Activated T-helper 2 cell treated with anti-CD3 and anti-CD28 coated beads, Interferon-gamma antibody, Interleukin-2, Interleukin-4, amounts not matched to agents 10 μg/mL and 5 μg/mL and 100 μg/mL, durations not matched to agents 14 hours and 24 hours and 36 hours (primary cell): ENCODE data around the gene L1CAM. TPM values are rescaled to one million over a fixed set of nuclear protein-coding genes. Genes with fewer than 3 reads are reported as not detected.

Experiments
- DNase-seq: peaks from one replicate; pipeline ENCODE4 v3.0.0; 2021; ENCODE audit warnings: low spot score
- H3K27ac Mint-ChIP-seq: one replicate; pipeline ENCODE4 v1.8.0; 2021; ENCODE audit warnings: mixed read lengths
- H3K27me3 Mint-ChIP-seq: one replicate; pipeline ENCODE4 v1.8.0; 2021; ENCODE audit warnings: low read depth, mixed read lengths
- H3K36me3 Mint-ChIP-seq: one replicate; pipeline ENCODE4 v1.8.0; 2021; ENCODE audit warnings: low read depth, mixed read lengths
- H3K4me1 Mint-ChIP-seq: one replicate; pipeline ENCODE4 v1.8.0; 2021; ENCODE audit warnings: low read depth, mixed read lengths
- H3K4me3 Mint-ChIP-seq: one replicate; pipeline ENCODE4 v1.8.0; 2021; ENCODE audit warnings: low read depth, mild to moderate bottlenecking, moderate library complexity, mixed read lengths
- H3K9me3 Mint-ChIP-seq: one replicate; pipeline ENCODE4 v1.8.0; 2021; ENCODE audit warnings: mixed read lengths
- intact Hi-C: fragments of 100-400 bp; cut with micrococcal nuclease; formaldehyde crosslinking; loops from one replicate; pipeline ENCODE4 v1.15.1; 2023
- total RNA-seq: library from RNA; stranded (reverse); gene quantifications from 2 replicates; pipeline ENCODE4 v1.2.3, GENCODE V29; 2022

L1CAM gene
- total RNA-seq = 0.83 and 0.98 TPM in 2 replicates

GRCh38 chrX:153885968-153886903 is at the start of gene L1CAM:
TSS of gene L1CAM (minus strand) at chrX:153886173. CDS start at chrX:153875836, 10,337 bp downstream.
- Mint-ChIP-seq H3K4me1 (peaks cover 4% of the 10 kb centered on the region), H3K9me3 (no peaks in the 10 kb centered on the region), H3K36me3 (no peaks in the 10 kb centered on the region), H3K27ac (no peak within 1 kb of the TSS), H3K4me3 (peak within 1 kb of the TSS; percentile 27), H3K27me3 (peaks cover 32% of the 10 kb centered on the region)
- no peak for DNase-seq
- intact Hi-C loops = no loop called here

- Mint-ChIP-seq H3K27me3 (no peaks in the 10 kb centered on the region), H3K9me3 (no peaks in the 10 kb centered on the region), H3K27ac (peak overlapping the region; percentile 42), H3K36me3 (peaks cover 25% of the 10 kb centered on the region), H3K4me1 (peaks cover 2% of the 10 kb centered on the region), H3K4me3 (peak overlapping the region; percentile 67)
- intact Hi-C loops = no loop called here
- DNase-seq = no peak
Measured at GRCh38 chrX:153935326-153935851, 49.4 kb upstream of the L1CAM start.

- peak; percentile 50 for DNase-seq
- peaks cover 2% of the 10 kb centered on the region for H3K4me1 Mint-ChIP-seq
- peak within 1 kb of the TSS; percentile 84 for H3K4me3 Mint-ChIP-seq
- peak within 1 kb of the TSS; percentile 42 for H3K27ac Mint-ChIP-seq
- no peaks in the 10 kb centered on the region for H3K9me3 Mint-ChIP-seq
- intact Hi-C loops = no loop called here
- no peaks in the 10 kb centered on the region for H3K27me3 Mint-ChIP-seq
- H3K36me3 Mint-ChIP-seq = peaks cover 27% of the 10 kb centered on the region
Measured at GRCh38 chrX:153934762-153935325, 48.9 kb upstream of the L1CAM start, which contains the start of gene NAA10. TSS of gene NAA10 (minus strand) at chrX:153935037. CDS start at chrX:153934904, 133 bp downstream.

GRCh38 chrX:153934148-153934761 is 48.3 kb upstream of the L1CAM start:
- DNase-seq = no peak
- no peaks in the 10 kb centered on the region for H3K27me3 Mint-ChIP-seq
- H3K27ac Mint-ChIP-seq = peak overlapping the region; percentile 17
- H3K4me1 Mint-ChIP-seq = peaks cover 4% of the 10 kb centered on the region
- H3K9me3 Mint-ChIP-seq = no peaks in the 10 kb centered on the region
- intact Hi-C loops = no loop called here
- peaks cover 29% of the 10 kb centered on the region for H3K36me3 Mint-ChIP-seq
- H3K4me3 Mint-ChIP-seq = peak overlapping the region; percentile 84

- no peak overlapping the region for H3K27ac Mint-ChIP-seq
- intact Hi-C loops = no loop called here
Measured at GRCh38 chrX:153933748-153934147, 47.8 kb upstream of the L1CAM start.

GRCh38 chrX:153932220-153932915 is 46.4 kb upstream of the L1CAM start:
- Mint-ChIP-seq H3K27me3 (no peaks in the 10 kb centered on the region), H3K27ac (no peak overlapping the region), H3K9me3 (no peaks in the 10 kb centered on the region), H3K4me1 (peaks cover 10% of the 10 kb centered on the region), H3K4me3 (no peak overlapping the region), H3K36me3 (peaks cover 29% of the 10 kb centered on the region)
- no peak for DNase-seq
- intact Hi-C loops = no loop called here

More at GRCh38 chrX:153933748-153934147, 47.8 kb upstream of the L1CAM start:
- Mint-ChIP-seq H3K9me3 (no peaks in the 10 kb centered on the region), H3K27me3 (no peaks in the 10 kb centered on the region), H3K4me3 (peak overlapping the region; percentile 84), H3K4me1 (peaks cover 8% of the 10 kb centered on the region), H3K36me3 (peaks cover 32% of the 10 kb centered on the region)
- no peak for DNase-seq

- no peak for DNase-seq
- H3K36me3 Mint-ChIP-seq = peaks cover 29% of the 10 kb centered on the region
Measured at GRCh38 chrX:153931748-153932147, 45.8 kb upstream of the L1CAM start.

GRCh38 chrX:153931151-153931550 is 45.2 kb upstream of the L1CAM start:
- Mint-ChIP-seq H3K27me3 (no peaks in the 10 kb centered on the region), H3K27ac (no peak overlapping the region), H3K4me1 (peaks cover 12% of the 10 kb centered on the region), H3K9me3 (no peaks in the 10 kb centered on the region), H3K4me3 (no peak overlapping the region), H3K36me3 (peaks cover 29% of the 10 kb centered on the region)
- DNase-seq = no peak
- intact Hi-C loops = no loop called here

More at GRCh38 chrX:153931748-153932147, 45.8 kb upstream of the L1CAM start:
- Mint-ChIP-seq H3K4me3 (no peak overlapping the region), H3K27ac (no peak overlapping the region), H3K9me3 (no peaks in the 10 kb centered on the region), H3K27me3 (no peaks in the 10 kb centered on the region), H3K4me1 (peaks cover 12% of the 10 kb centered on the region)
- intact Hi-C loops = no loop called here

- no peak overlapping the region for H3K27ac Mint-ChIP-seq
- H3K4me1 Mint-ChIP-seq = peaks cover 10% of the 10 kb centered on the region
- H3K36me3 Mint-ChIP-seq = peaks cover 32% of the 10 kb centered on the region
- H3K4me3 Mint-ChIP-seq = no peak overlapping the region
- no peaks in the 10 kb centered on the region for H3K9me3 Mint-ChIP-seq
- no peaks in the 10 kb centered on the region for H3K27me3 Mint-ChIP-seq
- no peak for DNase-seq
- intact Hi-C loops = no loop called here
Measured at GRCh38 chrX:153930011-153930910, 44.3 kb upstream of the L1CAM start.

GRCh38 chrX:153929576-153929975 is 43.6 kb upstream of the L1CAM start:
- Mint-ChIP-seq H3K9me3 (no peaks in the 10 kb centered on the region), H3K4me3 (no peak overlapping the region), H3K4me1 (peaks cover 10% of the 10 kb centered on the region), H3K27me3 (no peaks in the 10 kb centered on the region), H3K27ac (no peak overlapping the region), H3K36me3 (peaks cover 35% of the 10 kb centered on the region)
- intact Hi-C loops = loop anchor here (5.0 to 10.0 kb wide), 3 partner anchors 165 to 445 kb away; partner anchors contain the start of genes EMD, FLNA, MECP2 and PLXNB3
- no peak for DNase-seq

GRCh38 chrX:153928846-153929245 is 42.9 kb upstream of the L1CAM start:
- H3K36me3 Mint-ChIP-seq = peaks cover 35% of the 10 kb centered on the region
- no peaks in the 10 kb centered on the region for H3K9me3 Mint-ChIP-seq
- H3K27me3 Mint-ChIP-seq = no peaks in the 10 kb centered on the region
- H3K4me1 Mint-ChIP-seq = peaks cover 16% of the 10 kb centered on the region
- peak overlapping the region; percentile 86 for H3K4me3 Mint-ChIP-seq
- H3K27ac Mint-ChIP-seq = peak overlapping the region; percentile 22
- intact Hi-C loops = loop anchor here (1.0 to 10.0 kb wide), 7 partner anchors 18 to 550 kb away; partner anchors contain the start of genes EMD, FLNA, HCFC1 and IDH3G
- no peak for DNase-seq
